BE2C (cell line): ENCODE results near the gene ZNF774.
"Not testable (repeated sequence)": the region's sequence is repeated elsewhere in the genome, so short reads cannot be mapped to it uniquely, and the experiment has no call there.

Experiments
- DNase-seq: peaks from one replicate; pipeline ENCODE4 v3.0.0-alpha.2; 2020
- H3K27me3 ChIP-seq: fragments of 250-450 bp; sonication (Bioruptor Pico); 2 replicates; pipeline ENCODE4 v1.5.1; 2020; ENCODE audit warnings: mild to moderate bottlenecking
- H3K36me3 ChIP-seq: fragments of 250-450 bp; sonication (Bioruptor Pico); 2 replicates; pipeline ENCODE4 v1.5.1; 2020; ENCODE audit warnings: mild to moderate bottlenecking
- H3K4me1 ChIP-seq: fragments of 250-450 bp; sonication (Bioruptor Pico); 2 replicates; pipeline ENCODE4 v1.5.1; 2020
- H3K4me3 ChIP-seq: 2 replicates; pipeline ENCODE4 v1.5.1; 2011; ENCODE audit warnings: low read depth, low read length
- H3K9me3 ChIP-seq: fragments of 250-450 bp; sonication (Bioruptor Pico); 2 replicates; pipeline ENCODE4 v1.5.1; 2020
- TF ChIP-seq, protein P1 (sequence below): IDR thresholded peaks from 2 replicates; pipeline ENCODE4 v1.5.1; 2012; ENCODE audit warnings: mild to moderate bottlenecking, low read depth, low read length

The ZNF774 gene

DNA sequence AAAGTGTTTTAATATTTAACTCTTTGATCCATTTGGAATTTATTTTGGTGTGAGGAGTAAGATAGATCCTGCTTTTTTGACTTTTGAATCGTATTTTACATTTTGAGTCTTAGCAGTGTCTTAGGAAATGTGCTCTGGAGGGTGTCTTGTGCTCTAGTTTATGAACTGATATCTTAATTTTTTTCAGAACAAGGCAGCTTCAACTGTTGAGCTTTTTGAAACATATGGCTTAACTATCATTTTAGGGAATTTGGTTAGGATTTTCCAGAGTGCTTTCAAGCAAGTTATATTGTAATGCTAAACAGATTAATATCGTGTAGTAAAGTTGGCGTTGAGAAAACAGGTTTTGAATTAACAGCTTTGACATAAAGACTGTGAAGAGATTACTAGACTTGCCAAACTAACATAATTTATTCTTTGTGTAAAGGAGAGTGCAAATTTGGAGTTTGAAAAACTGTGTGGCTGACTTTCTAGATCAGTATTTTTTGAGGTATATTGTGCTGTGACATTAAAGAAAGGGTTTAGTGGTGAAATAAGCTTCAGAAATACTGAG, 53.0 kb downstream of the ZNF774 start:
- Histone ChIP-seq H3K36me3 (no peaks in the 10 kb centered on the region), H3K4me1 (peaks cover 5% of the 10 kb centered on the region)

DNA sequence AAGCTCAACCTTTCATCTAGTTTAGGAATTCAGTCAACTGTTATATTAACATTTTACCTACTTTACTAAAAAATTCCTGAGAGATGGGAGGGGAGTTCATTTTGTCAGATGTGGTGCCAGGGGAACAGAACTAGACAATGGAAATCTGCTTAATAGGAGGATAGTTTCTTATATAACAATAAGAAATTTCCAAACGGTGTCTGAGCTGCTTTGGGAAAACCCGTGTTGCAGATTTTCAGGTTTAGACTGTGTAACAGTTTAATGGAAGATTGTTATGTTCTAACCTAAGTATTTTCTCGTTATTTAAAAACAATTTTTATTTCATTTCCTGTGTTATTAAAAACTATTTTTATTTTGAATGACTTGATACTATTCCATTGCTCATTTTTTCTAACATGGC, 55.3 kb downstream of the ZNF774 start:
- Histone ChIP-seq H3K27me3 (no peaks in the 10 kb centered on the region), H3K4me1 (no peaks in the 10 kb centered on the region), H3K9me3 (no peaks in the 10 kb centered on the region), H3K36me3 (no peaks in the 10 kb centered on the region), H3K4me3 (no peak overlapping the region)
- DNase-seq, result no peak
- TF ChIP-seq, protein P1, sequence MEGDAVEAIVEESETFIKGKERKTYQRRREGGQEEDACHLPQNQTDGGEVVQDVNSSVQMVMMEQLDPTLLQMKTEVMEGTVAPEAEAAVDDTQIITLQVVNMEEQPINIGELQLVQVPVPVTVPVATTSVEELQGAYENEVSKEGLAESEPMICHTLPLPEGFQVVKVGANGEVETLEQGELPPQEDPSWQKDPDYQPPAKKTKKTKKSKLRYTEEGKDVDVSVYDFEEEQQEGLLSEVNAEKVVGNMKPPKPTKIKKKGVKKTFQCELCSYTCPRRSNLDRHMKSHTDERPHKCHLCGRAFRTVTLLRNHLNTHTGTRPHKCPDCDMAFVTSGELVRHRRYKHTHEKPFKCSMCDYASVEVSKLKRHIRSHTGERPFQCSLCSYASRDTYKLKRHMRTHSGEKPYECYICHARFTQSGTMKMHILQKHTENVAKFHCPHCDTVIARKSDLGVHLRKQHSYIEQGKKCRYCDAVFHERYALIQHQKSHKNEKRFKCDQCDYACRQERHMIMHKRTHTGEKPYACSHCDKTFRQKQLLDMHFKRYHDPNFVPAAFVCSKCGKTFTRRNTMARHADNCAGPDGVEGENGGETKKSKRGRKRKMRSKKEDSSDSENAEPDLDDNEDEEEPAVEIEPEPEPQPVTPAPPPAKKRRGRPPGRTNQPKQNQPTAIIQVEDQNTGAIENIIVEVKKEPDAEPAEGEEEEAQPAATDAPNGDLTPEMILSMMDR, result no peak

More for the DNA sequence above, 53.0 kb downstream of the ZNF774 start:
- Histone ChIP-seq H3K4me3 (no peak overlapping the region), H3K9me3 (no peaks in the 10 kb centered on the region), H3K27me3 (no peaks in the 10 kb centered on the region)
- no peak for DNase-seq
- TF ChIP-seq, protein P1, result no peak

DNA sequence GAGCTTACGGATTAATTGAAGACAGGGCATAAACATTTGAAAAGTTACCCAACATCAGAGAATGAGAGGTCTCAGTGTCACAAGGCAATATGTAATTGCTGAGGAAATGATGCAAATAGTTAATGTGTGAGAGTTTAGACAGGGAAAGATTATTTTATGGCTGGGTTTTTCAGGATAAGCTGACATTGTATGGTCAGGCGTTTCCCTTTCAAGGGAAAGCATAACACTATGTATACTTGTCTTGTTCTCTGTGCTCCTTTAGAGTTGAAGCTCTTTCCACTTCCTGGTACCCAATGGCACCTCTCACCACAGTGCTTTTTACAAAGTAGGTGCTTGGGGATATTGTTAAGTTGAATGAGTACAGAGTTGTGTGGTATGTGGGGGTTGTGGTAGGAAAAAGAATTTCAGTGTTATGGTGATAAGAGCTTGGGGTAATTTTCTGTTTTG, 55.8 kb downstream of the ZNF774 start:
- TF ChIP-seq, protein P1, result no peak
- Histone ChIP-seq H3K9me3 (no peaks in the 10 kb centered on the region), H3K4me3 (no peak overlapping the region), H3K4me1 (no peaks in the 10 kb centered on the region), H3K27me3 (no peaks in the 10 kb centered on the region), H3K36me3 (no peaks in the 10 kb centered on the region)
- DNase-seq, result no peak

DNA sequence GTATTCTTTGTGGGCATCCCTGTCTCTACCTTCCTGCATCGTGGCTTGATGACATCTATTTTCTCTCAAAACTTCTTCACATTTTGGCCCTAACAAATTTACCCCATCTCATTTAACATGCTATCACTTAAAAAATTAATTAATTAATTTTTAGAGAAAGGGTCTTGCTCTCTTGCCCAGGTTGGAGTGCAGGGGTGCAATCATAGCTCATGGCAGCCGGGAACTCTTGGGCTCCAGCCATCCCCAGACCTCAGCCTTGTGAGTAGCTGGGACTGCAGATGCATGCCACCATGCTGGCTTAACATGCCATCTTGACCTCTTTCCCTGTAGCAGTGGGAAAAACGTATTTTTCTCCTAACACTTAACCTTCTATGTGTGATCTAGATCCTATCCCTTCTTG, 56.6 kb downstream of the ZNF774 start:
- H3K27me3 ChIP-seq, result no peaks in the 10 kb centered on the region
- DNase-seq, result no peak
- H3K9me3 ChIP-seq, result no peaks in the 10 kb centered on the region
- H3K4me1 ChIP-seq, result no peaks in the 10 kb centered on the region
- H3K4me3 ChIP-seq, result no peak overlapping the region
- H3K36me3 ChIP-seq, result no peaks in the 10 kb centered on the region
- TF ChIP-seq, protein P1, result no peak

DNA sequence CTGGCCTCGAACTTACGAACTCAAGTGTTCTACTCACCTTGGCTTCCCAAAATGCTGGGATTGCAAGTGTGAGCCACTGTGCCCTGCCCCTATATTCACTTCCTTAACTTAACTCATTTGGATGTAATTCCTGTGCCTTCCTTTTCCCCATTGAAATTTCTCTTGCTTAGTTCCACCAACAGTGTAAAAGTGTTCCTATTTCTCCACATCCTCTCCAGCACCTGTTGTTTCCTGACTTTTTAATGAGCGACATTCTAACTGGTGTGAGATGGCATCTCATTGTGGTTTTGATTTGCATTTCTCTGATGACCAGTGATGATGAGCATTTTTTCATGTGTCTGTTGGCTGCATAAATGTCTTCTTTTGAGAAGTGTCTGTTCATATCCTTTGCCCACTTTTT, 57.5 kb downstream of the ZNF774 start:
- not testable (repeated sequence) for H3K4me3 ChIP-seq, DNase-seq, H3K27me3 ChIP-seq, H3K36me3 ChIP-seq, H3K4me1 ChIP-seq, H3K9me3 ChIP-seq

DNA sequence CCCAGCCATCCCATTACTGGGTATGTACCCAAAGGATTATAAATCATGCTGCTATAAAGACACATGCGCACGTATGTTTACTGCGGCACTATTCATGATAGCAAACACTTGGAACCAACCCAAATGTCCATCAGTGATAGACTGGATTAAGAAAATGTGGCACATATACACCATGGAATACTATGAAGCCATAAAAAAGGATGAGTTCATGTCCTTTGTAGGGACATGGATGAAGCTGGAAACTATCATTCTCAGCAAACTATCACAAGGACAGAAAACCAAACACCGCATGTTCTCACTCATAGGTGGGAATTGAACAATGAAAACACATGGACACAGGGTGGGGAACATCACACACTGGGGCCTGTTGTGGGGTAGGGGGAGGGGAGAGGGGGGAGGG, 58.2 kb downstream of the ZNF774 start:
- not testable (repeated sequence) for H3K36me3 ChIP-seq, DNase-seq, H3K9me3 ChIP-seq, H3K27me3 ChIP-seq, H3K4me1 ChIP-seq, H3K4me3 ChIP-seq

DNA sequence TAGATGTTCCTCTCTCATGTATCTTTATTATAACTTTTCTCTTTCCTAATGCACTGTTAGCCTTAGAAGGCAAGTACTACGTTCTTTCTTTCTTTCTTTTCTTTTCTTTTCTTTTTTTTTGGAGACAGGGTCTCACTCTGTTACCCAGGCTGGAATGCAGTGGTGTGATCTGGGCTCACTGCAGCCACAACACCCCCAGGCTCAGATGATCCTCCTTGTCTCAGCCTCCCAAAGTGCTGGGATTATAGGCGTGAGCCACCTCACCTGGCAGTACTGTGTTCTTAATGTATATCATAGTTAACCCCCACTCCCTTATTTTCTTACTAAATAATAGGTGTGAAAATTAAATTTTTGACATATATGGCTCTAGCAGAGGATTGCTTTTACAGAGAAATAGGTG, 59.1 kb downstream of the ZNF774 start:
- Histone ChIP-seq H3K36me3 (no peaks in the 10 kb centered on the region), H3K9me3 (no peaks in the 10 kb centered on the region), H3K4me3 (no peak overlapping the region), H3K4me1 (no peaks in the 10 kb centered on the region), H3K27me3 (no peaks in the 10 kb centered on the region)
- TF ChIP-seq, protein P1, result no peak
- no peak for DNase-seq
